Neutrophil (primary cell): ENCODE data around the gene WEE2.
"Not testable (repeated sequence)": the region's sequence is repeated elsewhere in the genome, so short reads cannot be mapped to it uniquely, and the experiment has no call there.

ENCODE experiments used
- H3K27ac ChIP-seq: fragments of 200-600 bp; sonication (generic); 2 replicates; pipeline ENCODE4 v1.5.1; 2016; ENCODE audit warnings: mild to moderate bottlenecking, moderate library complexity
- H3K27me3 ChIP-seq: fragments of 200-600 bp; sonication (generic); 2 replicates; pipeline ENCODE4 v1.6.0; 2016; ENCODE audit warnings: mild to moderate bottlenecking
- H3K36me3 ChIP-seq: fragments of 200-600 bp; sonication (generic); 2 replicates; pipeline ENCODE4 v1.5.1; 2017
- H3K4me1 ChIP-seq, 2 experiments: fragments of 200-600 bp in 1 of 2; sonication (generic) in 1 of 2; 1 replicate in 1 of 2; 2 replicates in 1 of 2; pipeline versions ENCODE4 v1.5.1 to v1.6.1; 2013 to 2016; ENCODE audit warnings: low read depth in 1 of 2, low read length in 1 of 2, mild to moderate bottlenecking in 1 of 2, moderate library complexity in 1 of 2; ENCODE audit not compliant: control insufficient read depth in 1 of 2, insufficient read depth in 1 of 2
- H3K4me3 ChIP-seq, 2 experiments: fragments of 200-600 bp in 1 of 2; sonication (generic) in 1 of 2; 1 replicate in 1 of 2; 2 replicates in 1 of 2; pipeline ENCODE4 v1.5.1; 2013 to 2016; ENCODE audit warnings: low read depth in 1 of 2, low read length in 1 of 2, mild to moderate bottlenecking in 1 of 2, moderate library complexity in 1 of 2
- H3K9me3 ChIP-seq: fragments of 200-600 bp; sonication (generic); 2 replicates; pipeline ENCODE4 v1.5.1; 2016
- TF ChIP-seq, protein P1 (sequence below): fragments of 200-600 bp; sonication (generic); IDR thresholded peaks from 2 replicates; pipeline ENCODE4 v1.5.1; 2016; ENCODE audit warnings: antibody characterized with exemption

Gene WEE2

DNA sequence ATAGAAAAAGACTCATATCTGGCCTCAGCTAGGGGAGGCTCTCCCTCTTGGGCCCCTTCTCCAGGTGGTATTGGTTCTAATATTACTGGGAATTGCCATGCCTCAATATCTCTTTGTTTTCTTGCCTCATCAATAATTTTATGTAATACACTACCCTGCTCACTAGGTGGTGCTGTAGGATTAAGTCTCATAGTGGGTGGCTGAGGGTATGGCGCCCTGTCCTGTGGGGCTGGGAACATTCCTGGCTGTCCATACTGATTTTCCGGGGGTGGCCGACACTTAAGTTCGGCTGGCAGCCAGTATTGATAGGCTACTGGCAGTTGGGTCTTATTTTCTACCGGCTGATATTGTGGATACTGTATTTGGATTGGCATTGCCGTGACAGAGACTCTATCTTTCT lies 46.8 kb downstream of the WEE2 start:
- H3K9me3 ChIP-seq = peaks cover 20% of the 10 kb centered on the region
- H3K36me3 ChIP-seq = peaks cover 31% of the 10 kb centered on the region

DNA sequence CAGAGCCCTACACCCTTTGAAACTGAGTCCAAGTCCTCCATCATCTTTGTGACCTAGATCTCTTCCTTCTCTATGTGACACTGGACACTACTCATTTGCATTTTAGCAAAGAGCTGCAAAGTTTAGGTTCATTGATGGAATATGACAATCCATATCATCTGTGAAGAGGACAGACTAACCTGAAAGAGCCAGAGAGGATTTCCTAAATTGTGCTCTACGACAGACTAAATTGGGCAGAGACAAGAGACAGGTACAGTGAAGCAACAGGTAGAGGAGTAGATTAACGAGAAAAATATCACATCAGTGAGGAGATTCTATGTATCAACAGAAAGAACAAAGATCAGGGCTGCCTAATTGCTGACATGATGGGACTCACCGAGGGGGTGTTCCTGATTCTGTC lies 55.6 kb downstream of the WEE2 start, which contains the start of gene TAS2R3:
TAS2R3 (plus strand) TSS at position 301 of the 400 bp plus-strand sequence; CDS start at position 363, 62 bp downstream.
- Histone ChIP-seq H3K36me3 (peaks cover 6% of the 10 kb centered on the region), H3K9me3 (no peaks in the 10 kb centered on the region), H3K4me3 (no peak within 1 kb of the TSS), H3K27ac (no peak within 1 kb of the TSS), H3K27me3 (no peaks in the 10 kb centered on the region), H3K4me1 (peaks cover 12 to 16% of the 10 kb centered on the region in 2 experiments)
- TF ChIP-seq, protein P1, sequence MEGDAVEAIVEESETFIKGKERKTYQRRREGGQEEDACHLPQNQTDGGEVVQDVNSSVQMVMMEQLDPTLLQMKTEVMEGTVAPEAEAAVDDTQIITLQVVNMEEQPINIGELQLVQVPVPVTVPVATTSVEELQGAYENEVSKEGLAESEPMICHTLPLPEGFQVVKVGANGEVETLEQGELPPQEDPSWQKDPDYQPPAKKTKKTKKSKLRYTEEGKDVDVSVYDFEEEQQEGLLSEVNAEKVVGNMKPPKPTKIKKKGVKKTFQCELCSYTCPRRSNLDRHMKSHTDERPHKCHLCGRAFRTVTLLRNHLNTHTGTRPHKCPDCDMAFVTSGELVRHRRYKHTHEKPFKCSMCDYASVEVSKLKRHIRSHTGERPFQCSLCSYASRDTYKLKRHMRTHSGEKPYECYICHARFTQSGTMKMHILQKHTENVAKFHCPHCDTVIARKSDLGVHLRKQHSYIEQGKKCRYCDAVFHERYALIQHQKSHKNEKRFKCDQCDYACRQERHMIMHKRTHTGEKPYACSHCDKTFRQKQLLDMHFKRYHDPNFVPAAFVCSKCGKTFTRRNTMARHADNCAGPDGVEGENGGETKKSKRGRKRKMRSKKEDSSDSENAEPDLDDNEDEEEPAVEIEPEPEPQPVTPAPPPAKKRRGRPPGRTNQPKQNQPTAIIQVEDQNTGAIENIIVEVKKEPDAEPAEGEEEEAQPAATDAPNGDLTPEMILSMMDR = no peak

More for the DNA sequence above, 46.8 kb downstream of the WEE2 start:
- no peaks in the 10 kb centered on the region for H3K27me3 ChIP-seq
- no peak overlapping the region for H3K27ac ChIP-seq
- TF ChIP-seq, protein P1 = peak; percentile 35
- H3K4me3 ChIP-seq = no peak overlapping the region
- no peaks in the 10 kb centered on the region for H3K4me1 ChIP-seq

DNA sequence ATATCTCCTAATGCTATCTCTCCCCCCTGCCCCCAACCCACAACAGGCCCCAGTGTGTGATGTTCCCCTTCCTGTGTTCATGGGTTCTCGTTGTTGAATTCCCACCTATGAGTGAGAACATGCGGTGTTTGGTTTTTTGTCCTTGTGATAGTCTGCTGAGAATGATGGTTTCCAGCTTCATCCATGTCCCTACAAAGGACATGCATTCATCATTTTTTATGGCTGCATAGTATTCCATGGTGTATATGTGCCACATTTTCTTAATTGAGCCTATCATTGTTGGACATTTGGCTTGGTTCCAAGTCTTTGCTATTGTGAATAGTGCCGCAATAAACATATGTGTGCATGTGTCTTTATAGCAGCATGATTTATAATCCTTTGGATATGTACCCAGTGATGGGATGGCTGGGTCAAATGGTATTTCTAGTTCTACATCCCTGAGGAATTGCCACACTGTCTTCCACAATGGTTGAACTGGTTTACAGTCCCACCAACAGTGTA lies 62.0 kb downstream of the WEE2 start:
- H3K4me1 ChIP-seq, H3K9me3 ChIP-seq, H3K27ac ChIP-seq, H3K27me3 ChIP-seq, H3K4me3 ChIP-seq, H3K36me3 ChIP-seq: not testable (repeated sequence)

DNA sequence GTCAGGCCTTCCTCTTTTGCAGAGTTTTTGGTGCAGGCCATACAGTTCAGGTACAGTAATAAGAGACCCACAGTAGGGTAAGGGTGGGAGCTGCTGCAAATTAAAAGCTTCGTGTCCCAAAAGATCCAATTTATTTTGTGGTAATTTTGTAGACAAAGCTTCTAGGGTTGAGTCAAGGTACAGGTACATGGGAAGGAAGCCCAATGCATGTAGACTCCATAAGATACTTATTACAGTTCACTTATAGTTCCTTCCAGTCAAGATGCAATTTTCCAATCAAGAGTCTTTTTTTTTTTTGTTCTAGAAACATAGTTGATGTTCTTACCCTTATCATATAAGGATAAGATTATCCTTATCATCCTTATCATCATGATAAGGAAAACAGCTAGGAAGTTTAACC lies 68.2 kb downstream of the WEE2 start, which contains the start of gene TAS2R4:
TAS2R4 (plus strand) TSS at position 301 of the 400 bp plus-strand sequence. CDS start 1,815 bp downstream, outside the sequence.
- no peaks in the 10 kb centered on the region for H3K36me3 ChIP-seq
- H3K4me1 ChIP-seq = no peaks in the 10 kb centered on the region
- no peaks in the 10 kb centered on the region for H3K9me3 ChIP-seq
- no peaks in the 10 kb centered on the region for H3K27me3 ChIP-seq
- H3K4me3 ChIP-seq = no peak within 1 kb of the TSS
- TF ChIP-seq, protein P1 = no peak
- H3K27ac ChIP-seq = no peak within 1 kb of the TSS
